ENCODE data around the gene OR10AD1. TPM values are rescaled to one million over a fixed set of nuclear protein-coding genes. Genes with fewer than 3 reads are reported as not detected.

Gene OR10AD1
- total and polyA plus RNA-seq, 2 experiments from 2014 or later = not detected

DNA sequence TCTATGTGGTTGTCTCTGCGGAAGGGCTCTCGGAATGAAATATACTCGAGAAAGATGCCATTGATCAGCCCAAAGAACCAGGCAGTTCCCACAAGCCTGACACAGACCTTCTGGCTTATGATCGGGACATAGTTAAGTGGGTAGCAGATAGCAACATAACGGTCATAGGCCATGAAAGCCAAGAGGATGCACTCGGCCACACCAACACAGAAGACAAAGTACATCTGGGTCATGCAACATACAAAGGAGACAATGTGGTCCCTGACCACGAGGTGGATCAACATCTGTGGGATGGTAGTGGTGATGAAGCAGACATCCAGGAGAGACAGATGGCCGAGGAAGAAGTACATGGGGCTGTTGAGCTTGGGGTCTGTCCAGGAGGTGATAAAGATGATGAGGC is 326 bp downstream of the OR10AD1 start:
- Histone ChIP-seq H3K36me3 (ENCODE audit: low read depth) (no peaks in the 10 kb centered on the region), H3K27me3 (replicated peaks; ENCODE audit: insufficient read depth) (no peaks in the 10 kb centered on the region), H3K9me2 (ENCODE audit: insufficient read depth) (no peaks in the 10 kb centered on the region), H3K4me2 (ENCODE audit: unreplicated experiment) (no peak overlapping the region), H3K27ac (no peak overlapping the region), H3K79me2 (ENCODE audit: insufficient read depth) (peaks cover 11% of the 10 kb centered on the region; the same call in 1 of the 2 replicates), H3K4me3 (no peak overlapping the region), H4K20me1 (ENCODE audit: insufficient read depth) (no peaks in the 10 kb centered on the region), H3K9ac (no peak overlapping the region), H3F3A (ENCODE audit: insufficient read depth) (peaks cover 5% of the 10 kb centered on the region), H3K4me1 (ENCODE audit: insufficient read depth) (peaks cover 13% of the 10 kb centered on the region), H2AFZ (no peak overlapping the region), H3K9me3 (ENCODE audit: low read depth) (no peaks in the 10 kb centered on the region)
- 94 to 99% methylated on average over 8 of the region's 8 CpGs for WGBS, 2 experiments (ENCODE audit: low coverage in 1 of 2, low lambda C conversion rate in 2 of 2, missing lambda C conversion rate in 2 of 2)
- in situ Hi-C loops (cut with MboI) = no loop called here
- TF ChIP-seq EZH2 (IDR thresholded peaks at IDR 0.05; ENCODE audit: insufficient read depth, poor library complexity, severe bottlenecking) (no peak), EZH2phosphoT487 (IDR thresholded peaks at IDR 0.05; ENCODE audit: insufficient read depth, low read depth) (no peak)
- no peak for DNase-seq

DNA sequence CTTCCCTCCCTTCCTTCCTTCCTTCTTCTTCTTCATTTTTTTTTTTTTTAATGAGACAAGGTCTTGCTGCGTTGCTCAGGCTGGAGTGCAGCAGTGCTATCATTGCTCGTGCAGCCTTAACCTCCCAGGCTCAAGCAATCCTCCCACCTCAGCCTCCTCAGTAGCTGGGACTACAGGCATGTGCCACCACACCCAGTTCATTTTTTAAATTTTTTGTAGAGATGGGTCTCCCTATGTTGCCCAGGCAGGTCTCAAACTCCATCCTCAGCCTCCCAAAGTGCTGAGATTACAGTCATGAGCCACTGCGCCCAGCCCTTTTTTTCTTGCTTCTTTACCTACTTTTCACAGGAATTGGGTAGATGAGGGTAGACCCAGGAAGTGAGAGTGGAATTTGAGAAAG is 1.6 kb downstream of the OR10AD1 start:
- H3K9me3 ChIP-seq (ENCODE audit: low read depth) = no peaks in the 10 kb centered on the region
- no peak overlapping the region for H3K27ac ChIP-seq
- in situ Hi-C loops (cut with MboI) = no loop called here
- no peak overlapping the region for H2AFZ ChIP-seq
- H3K79me2 ChIP-seq (ENCODE audit: insufficient read depth) = peaks cover 11% of the 10 kb centered on the region; the same call in 1 of the 2 replicates
- no peaks in the 10 kb centered on the region for H3K27me3 ChIP-seq (replicated peaks; ENCODE audit: insufficient read depth)
- no peaks in the 10 kb centered on the region for H3K36me3 ChIP-seq (ENCODE audit: low read depth)
- 81 to 92% methylated on average over 3 of the region's 3 CpGs for WGBS, 2 experiments (ENCODE audit: low coverage in 1 of 2, low lambda C conversion rate in 2 of 2, missing lambda C conversion rate in 2 of 2)
- DNase-seq = no peak
- H3F3A ChIP-seq (ENCODE audit: insufficient read depth) = peaks cover 11% of the 10 kb centered on the region
- no peak overlapping the region for H3K4me3 ChIP-seq
- no peak for TF ChIP-seq EZH2 (IDR thresholded peaks at IDR 0.05; ENCODE audit: insufficient read depth, poor library complexity, severe bottlenecking)
- TF ChIP-seq EZH2phosphoT487 (IDR thresholded peaks at IDR 0.05; ENCODE audit: insufficient read depth, low read depth) = no peak
- no peak overlapping the region for H3K9ac ChIP-seq
- no peaks in the 10 kb centered on the region for H3K9me2 ChIP-seq (ENCODE audit: insufficient read depth)
- no peak overlapping the region for H3K4me2 ChIP-seq (ENCODE audit: unreplicated experiment)
- no peaks in the 10 kb centered on the region for H4K20me1 ChIP-seq (ENCODE audit: insufficient read depth)
- peaks cover 17% of the 10 kb centered on the region for H3K4me1 ChIP-seq (ENCODE audit: insufficient read depth)

DNA sequence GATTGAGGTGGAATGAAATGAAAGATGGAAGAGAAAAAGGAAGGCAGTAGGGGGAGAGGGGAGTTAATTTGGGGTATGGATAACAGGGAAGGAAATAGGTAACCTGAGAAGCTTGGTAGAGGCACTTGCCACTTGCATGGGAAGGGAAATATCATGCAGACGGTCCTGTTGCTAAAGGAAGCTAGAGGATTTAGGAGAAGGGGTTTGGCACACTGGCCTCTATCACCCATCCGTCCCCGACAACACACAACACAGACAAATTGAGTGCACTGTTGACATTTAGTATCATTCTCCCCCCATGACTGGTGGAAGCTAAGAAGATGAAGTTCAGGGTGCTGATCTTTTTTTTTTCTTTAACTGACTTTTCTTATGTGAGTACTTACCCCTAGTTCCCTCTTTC is 2.0 kb downstream of the OR10AD1 start:
- H3K4me1 ChIP-seq (ENCODE audit: insufficient read depth) = peaks cover 17% of the 10 kb centered on the region
- no peaks in the 10 kb centered on the region for H3K36me3 ChIP-seq (ENCODE audit: low read depth)
- no peaks in the 10 kb centered on the region for H3K27me3 ChIP-seq (replicated peaks; ENCODE audit: insufficient read depth)
- no peak for DNase-seq
- H3K4me3 ChIP-seq = no peak overlapping the region
- no peaks in the 10 kb centered on the region for H3K9me2 ChIP-seq (ENCODE audit: insufficient read depth)
- TF ChIP-seq EZH2 (IDR thresholded peaks at IDR 0.05; ENCODE audit: insufficient read depth, poor library complexity, severe bottlenecking) (no peak), EZH2phosphoT487 (IDR thresholded peaks at IDR 0.05; ENCODE audit: insufficient read depth, low read depth) (no peak)
- WGBS, 2 experiments (ENCODE audit: low coverage in 1 of 2, low lambda C conversion rate in 2 of 2, missing lambda C conversion rate in 2 of 2) = 81 to 88% methylated on average over 3 of the region's 3 CpGs
- H3K4me2 ChIP-seq (ENCODE audit: unreplicated experiment) = no peak overlapping the region
- H3K9me3 ChIP-seq (ENCODE audit: low read depth) = no peaks in the 10 kb centered on the region
- no peak overlapping the region for H3K27ac ChIP-seq
- H2AFZ ChIP-seq = no peak overlapping the region
- peaks cover 11% of the 10 kb centered on the region; the same call in 1 of the 2 replicates for H3K79me2 ChIP-seq (ENCODE audit: insufficient read depth)
- peaks cover 11% of the 10 kb centered on the region for H3F3A ChIP-seq (ENCODE audit: insufficient read depth)
- in situ Hi-C loops (cut with MboI) = no loop called here
- H4K20me1 ChIP-seq (ENCODE audit: insufficient read depth) = no peaks in the 10 kb centered on the region
- no peak overlapping the region for H3K9ac ChIP-seq

DNA sequence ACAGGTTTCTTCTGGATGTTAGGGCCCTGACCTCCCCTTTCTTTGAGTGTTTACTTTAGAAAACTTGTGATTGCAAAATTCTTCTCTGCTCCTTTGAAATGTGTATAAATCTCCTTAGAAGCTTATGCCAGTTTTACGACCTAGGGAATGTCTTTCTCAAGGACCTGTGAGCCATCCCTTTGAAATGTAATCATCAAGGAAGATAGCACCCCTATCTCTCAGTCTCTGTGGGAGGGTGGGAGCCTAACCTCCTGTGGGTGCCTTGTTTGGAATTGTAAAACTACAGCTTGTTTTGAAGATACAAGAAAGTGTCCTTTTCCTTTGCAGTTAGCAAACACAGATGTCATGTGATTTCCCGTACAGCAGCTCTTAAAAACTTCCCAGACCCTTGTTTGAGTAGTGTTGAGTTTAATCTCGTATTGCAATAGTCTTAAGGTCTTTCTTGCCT is 3.3 kb downstream of the OR10AD1 start:
- Histone ChIP-seq H3F3A (ENCODE audit: insufficient read depth) (peaks cover 17% of the 10 kb centered on the region), H3K9ac (peak overlapping the region; percentile 92), H3K9me3 (ENCODE audit: low read depth) (no peaks in the 10 kb centered on the region), H3K36me3 (ENCODE audit: low read depth) (no peaks in the 10 kb centered on the region), H3K9me2 (ENCODE audit: insufficient read depth) (no peaks in the 10 kb centered on the region), H3K4me2 (ENCODE audit: unreplicated experiment) (peak overlapping the region; percentile 97), H3K4me3 (peak overlapping the region; percentile 85), H3K4me1 (ENCODE audit: insufficient read depth) (peaks cover 27% of the 10 kb centered on the region), H3K27ac (peak overlapping the region; percentile 83; the same call in 1 of the 2 replicates), H3K27me3 (replicated peaks; ENCODE audit: insufficient read depth) (no peaks in the 10 kb centered on the region), H2AFZ (peak overlapping the region; percentile 98; the same call in 1 of the 2 replicates), H4K20me1 (ENCODE audit: insufficient read depth) (no peaks in the 10 kb centered on the region), H3K79me2 (ENCODE audit: insufficient read depth) (peaks cover 11% of the 10 kb centered on the region; the same call in 1 of the 2 replicates)
- peak; percentile 37 for DNase-seq
- WGBS, 2 experiments (ENCODE audit: low coverage in 1 of 2, low lambda C conversion rate in 2 of 2, missing lambda C conversion rate in 2 of 2) = 76 to 83% methylated on average over 3 of the region's 3 CpGs
- in situ Hi-C loops (cut with MboI) = no loop called here
- TF ChIP-seq EZH2phosphoT487 (IDR thresholded peaks at IDR 0.05; ENCODE audit: insufficient read depth, low read depth) (no peak), EZH2 (IDR thresholded peaks at IDR 0.05; ENCODE audit: insufficient read depth, poor library complexity, severe bottlenecking) (no peak)

All from GM23248 (cell line).